ENCODE data around the gene ARHGEF10L.

Gene ARHGEF10L

DNA sequence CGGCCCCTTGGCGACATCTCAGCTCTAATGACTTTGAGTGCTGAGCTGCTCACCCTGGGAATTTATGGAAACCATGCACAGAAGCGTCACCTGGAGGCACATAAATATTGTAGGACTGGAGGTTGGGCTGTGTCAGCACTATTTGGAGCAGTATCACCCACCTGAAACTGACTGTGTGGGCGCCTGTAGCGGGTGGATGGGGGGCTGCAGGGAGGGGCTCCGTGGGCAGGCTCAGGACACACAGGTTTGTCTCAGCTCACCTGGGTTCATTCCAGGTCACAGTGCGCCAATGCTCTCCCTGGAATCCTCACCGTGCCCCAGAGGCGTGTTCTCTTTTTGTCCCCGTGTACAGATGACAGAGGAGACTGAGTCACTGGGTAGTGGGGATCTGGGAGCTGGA lies 140.8 kb downstream of the ARHGEF10L start:
- no peak for DNase-seq (ENCODE audit: low read depth in 2 of 2)
- H3K4me3 ChIP-seq (replicated peaks in 1 of 2; ENCODE audit: low read depth in 2 of 2, low read length in 2 of 2) = no peak overlapping the region
- TF ChIP-seq, protein P1, sequence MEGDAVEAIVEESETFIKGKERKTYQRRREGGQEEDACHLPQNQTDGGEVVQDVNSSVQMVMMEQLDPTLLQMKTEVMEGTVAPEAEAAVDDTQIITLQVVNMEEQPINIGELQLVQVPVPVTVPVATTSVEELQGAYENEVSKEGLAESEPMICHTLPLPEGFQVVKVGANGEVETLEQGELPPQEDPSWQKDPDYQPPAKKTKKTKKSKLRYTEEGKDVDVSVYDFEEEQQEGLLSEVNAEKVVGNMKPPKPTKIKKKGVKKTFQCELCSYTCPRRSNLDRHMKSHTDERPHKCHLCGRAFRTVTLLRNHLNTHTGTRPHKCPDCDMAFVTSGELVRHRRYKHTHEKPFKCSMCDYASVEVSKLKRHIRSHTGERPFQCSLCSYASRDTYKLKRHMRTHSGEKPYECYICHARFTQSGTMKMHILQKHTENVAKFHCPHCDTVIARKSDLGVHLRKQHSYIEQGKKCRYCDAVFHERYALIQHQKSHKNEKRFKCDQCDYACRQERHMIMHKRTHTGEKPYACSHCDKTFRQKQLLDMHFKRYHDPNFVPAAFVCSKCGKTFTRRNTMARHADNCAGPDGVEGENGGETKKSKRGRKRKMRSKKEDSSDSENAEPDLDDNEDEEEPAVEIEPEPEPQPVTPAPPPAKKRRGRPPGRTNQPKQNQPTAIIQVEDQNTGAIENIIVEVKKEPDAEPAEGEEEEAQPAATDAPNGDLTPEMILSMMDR (IDR thresholded peaks at IDR 0.05; ENCODE audit: low read depth, low read length) = no peak

- no peak for DNase-seq (ENCODE audit: low read depth in 2 of 2)
- no peak overlapping the region for H3K4me3 ChIP-seq (replicated peaks in 1 of 2; ENCODE audit: low read depth in 2 of 2, low read length in 2 of 2)
- TF ChIP-seq, protein P1 (IDR thresholded peaks at IDR 0.05; ENCODE audit: low read depth, low read length) = no peak
These were observed 142.9 kb downstream of the ARHGEF10L start for GRCh38 chr1:17682400-17682799.

- TF ChIP-seq, protein P1 (IDR thresholded peaks at IDR 0.05; ENCODE audit: low read depth, low read length) = no peak
- no peak for DNase-seq (ENCODE audit: low read depth in 2 of 2)
- H3K4me3 ChIP-seq (replicated peaks in 1 of 2; ENCODE audit: low read depth in 2 of 2, low read length in 2 of 2) = no peak overlapping the region
These were observed 144.1 kb downstream of the ARHGEF10L start for GRCh38 chr1:17683598-17683997.

- H3K4me3 ChIP-seq (replicated peaks in 1 of 2; ENCODE audit: low read depth in 2 of 2, low read length in 2 of 2) = no peak overlapping the region
- TF ChIP-seq, protein P1 (IDR thresholded peaks at IDR 0.05; ENCODE audit: low read depth, low read length) = no peak
- no peak for DNase-seq (ENCODE audit: low read depth in 2 of 2)
These were observed 145.3 kb downstream of the ARHGEF10L start for GRCh38 chr1:17684810-17685209.

GRCh38 chr1:17686258-17686657 lies 146.8 kb downstream of the ARHGEF10L start:
- H3K4me3 ChIP-seq (replicated peaks in 1 of 2; ENCODE audit: low read depth in 2 of 2, low read length in 2 of 2) = no peak overlapping the region
- TF ChIP-seq, protein P1 (IDR thresholded peaks at IDR 0.05; ENCODE audit: low read depth, low read length) = no peak
- DNase-seq (ENCODE audit: low read depth in 2 of 2) = no peak

- TF ChIP-seq, protein P1 (IDR thresholded peaks at IDR 0.05; ENCODE audit: low read depth, low read length) = no peak
- DNase-seq (ENCODE audit: low read depth in 2 of 2) = peak in 1 of 2 donors; percentile 17
- H3K4me3 ChIP-seq (replicated peaks in 1 of 2; ENCODE audit: low read depth in 2 of 2, low read length in 2 of 2) = no peak overlapping the region
These were observed 147.6 kb downstream of the ARHGEF10L start for GRCh38 chr1:17687145-17687544.

DNA sequence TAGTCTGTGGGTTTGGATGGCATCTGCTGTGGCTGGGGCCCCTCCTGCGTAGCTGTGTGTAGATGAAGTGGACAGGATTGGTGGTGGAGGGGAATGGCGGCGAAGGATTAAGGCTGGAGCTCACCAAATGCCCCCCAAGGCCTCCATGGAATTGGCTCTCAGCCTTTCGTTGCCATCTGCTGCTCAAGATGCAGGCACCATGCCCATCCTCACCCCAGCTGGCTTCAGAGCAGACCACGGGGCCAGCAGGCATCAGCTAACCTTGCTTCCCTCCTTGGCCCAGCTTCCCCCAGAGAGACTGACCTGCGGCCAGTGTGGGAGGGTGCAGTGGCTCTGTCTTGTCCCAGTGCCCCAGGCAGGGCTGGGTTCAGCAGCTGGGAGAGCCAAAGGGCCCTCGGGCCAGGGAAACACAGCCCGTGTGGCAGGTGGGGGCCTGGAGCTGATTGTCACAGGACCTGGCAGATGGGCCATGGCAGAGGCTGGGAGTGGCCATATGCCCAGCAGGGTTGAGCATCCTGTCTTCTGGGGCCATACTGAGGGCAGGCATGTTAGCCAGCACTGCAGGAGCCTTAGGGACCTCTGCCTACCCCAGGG lies 148.8 kb downstream of the ARHGEF10L start:
- TF ChIP-seq, protein P1 (IDR thresholded peaks at IDR 0.05; ENCODE audit: low read depth, low read length) = no peak
- no peak for DNase-seq (ENCODE audit: low read depth in 2 of 2)
- no peak overlapping the region for H3K4me3 ChIP-seq (replicated peaks in 1 of 2; ENCODE audit: low read depth in 2 of 2, low read length in 2 of 2)

All from cardiac fibroblast (primary cell).